Thymus (tissue), 11 donors: ENCODE measurements around the gene CPT1A. TPM values are rescaled to one million over a fixed set of nuclear protein-coding genes. Genes with fewer than 3 reads are reported as not detected.

ENCODE experiments used
- DNase-seq, 9 donors: peaks; one replicate each; pipeline ENCODE4 v3.0.0-alpha.2; 2013; ENCODE audit warnings: low spot score in 9 of 9, low read depth in 6 of 9, missing footprints in 1 of 9
- H3K27ac ChIP-seq, 2 donors: one replicate each; pipeline ENCODE4 v1.5.1; 2013; ENCODE audit warnings: control low read depth in 1 of 2, low read depth in 1 of 2, low read length in 1 of 2, mild to moderate bottlenecking in 1 of 2, moderate library complexity in 1 of 2
- H3K27me3 ChIP-seq, 2 donors: one replicate each; pipeline ENCODE4 v1.5.1; 2013; ENCODE audit warnings: low read length in 1 of 2; ENCODE audit not compliant: control insufficient read depth in 2 of 2, insufficient read depth in 1 of 2
- H3K36me3 ChIP-seq, 2 donors: one replicate each; pipeline ENCODE4 v1.5.1; 2013; ENCODE audit warnings: low read length in 1 of 2, mild to moderate bottlenecking in 1 of 2, moderate library complexity in 1 of 2; ENCODE audit not compliant: control insufficient read depth in 2 of 2, insufficient read depth in 2 of 2
- H3K4me1 ChIP-seq, 2 donors: one replicate each; pipeline ENCODE4 v1.5.1; 2013; ENCODE audit warnings: low read length in 2 of 2; ENCODE audit not compliant: control insufficient read depth in 2 of 2, insufficient read depth in 2 of 2
- H3K4me3 ChIP-seq, 2 donors: one replicate each; pipeline ENCODE4 v1.5.1; 2013; ENCODE audit warnings: low read length in 2 of 2, control low read depth in 1 of 2, mild to moderate bottlenecking in 1 of 2
- H3K9me3 ChIP-seq, 2 donors: one replicate each; pipeline ENCODE4 v1.5.1; 2013; ENCODE audit warnings: low read length in 1 of 2, mild to moderate bottlenecking in 1 of 2; ENCODE audit not compliant: control insufficient read depth in 2 of 2, insufficient read depth in 1 of 2
- WGBS: extraction: QIAGEN DNeasy Blood & Tissue Kit; methylation state at CpG from one replicate; pipeline ENCODE4 v1.1.7; 2013; 5-methylcytosine and 5-hydroxymethylcytosine counted together
- polyA plus RNA-seq: library from polyadenylated mRNA; stranded (reverse); fragments of 200-250 nt; gene quantifications from one replicate; pipeline ENCODE4 v1.2.3, GENCODE V29; 2013
- total RNA-seq: library from RNA; stranded (reverse); fragments of 120-200 nt; gene quantifications from one replicate; pipeline ENCODE4 v1.2.4, GENCODE V29; 2013
- donor health status: healthy.

CPT1A gene
- total and polyA plus RNA-seq, 2 donors = 7.1 to 19.0 TPM

GRCh38 chr11:68778205-68778604 lies 63.5 kb downstream of the CPT1A start:
- 97% methylated on average over 7 of the region's 7 CpGs for WGBS
- no peak overlapping the region for H3K27ac ChIP-seq
- no peak for DNase-seq
- no peaks in the 10 kb centered on the region for H3K4me1 ChIP-seq
- no peaks in the 10 kb centered on the region for H3K9me3 ChIP-seq
- H3K36me3 ChIP-seq = peaks cover 18 to 34% of the 10 kb centered on the region in 2 donors
- no peak overlapping the region for H3K4me3 ChIP-seq
- no peaks in the 10 kb centered on the region for H3K27me3 ChIP-seq

DNA sequence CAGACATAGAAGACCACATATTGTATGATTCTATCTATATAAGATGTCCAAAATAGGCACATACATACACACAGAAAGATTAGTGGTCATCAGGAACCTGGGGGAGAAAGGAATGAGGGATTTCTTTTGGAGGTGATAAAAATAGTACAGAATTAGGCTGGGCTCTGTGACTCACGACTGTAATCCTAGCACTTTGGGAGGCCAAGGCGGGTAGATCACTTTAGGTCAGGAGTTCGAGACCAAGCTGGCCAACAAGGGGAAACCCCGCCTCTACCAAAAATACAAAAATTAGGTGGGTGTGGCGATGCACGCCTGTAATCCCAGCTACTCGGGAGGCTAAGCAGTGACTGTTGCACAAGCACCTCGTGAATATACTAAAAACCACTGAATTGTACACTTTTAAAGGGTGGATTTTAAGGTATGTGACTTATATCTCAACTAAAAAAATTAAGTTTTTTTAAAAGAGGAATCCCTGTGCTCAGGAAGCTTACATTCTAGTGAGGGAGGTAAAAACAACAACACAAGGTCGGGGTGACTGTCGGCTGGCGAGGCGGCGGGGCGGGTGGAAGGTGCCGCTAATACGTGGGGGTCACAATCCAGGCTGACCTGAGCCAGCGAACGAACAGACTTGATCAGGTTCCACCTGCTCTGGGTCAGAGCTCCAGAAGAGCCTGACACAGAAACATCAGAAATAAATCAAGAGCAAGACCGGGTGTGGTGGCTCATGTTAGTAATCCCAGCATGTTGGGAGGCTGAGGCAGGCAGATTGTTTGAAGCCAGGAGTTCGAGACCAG lies 65.1 kb downstream of the CPT1A start:
- WGBS = 92% methylated on average over 20 of the region's 20 CpGs
- DNase-seq = no peak

GRCh38 chr11:68775951-68776388 lies 65.7 kb downstream of the CPT1A start:
- no peak overlapping the region for H3K4me3 ChIP-seq
- no peak overlapping the region for H3K27ac ChIP-seq
- DNase-seq = no peak
- H3K4me1 ChIP-seq = no peaks in the 10 kb centered on the region
- H3K36me3 ChIP-seq = peaks cover 16 to 35% of the 10 kb centered on the region in 2 donors
- WGBS = 98% methylated on average over 4 of the region's 4 CpGs
- no peaks in the 10 kb centered on the region for H3K27me3 ChIP-seq
- H3K9me3 ChIP-seq = no peaks in the 10 kb centered on the region

More for the DNA sequence above, 65.1 kb downstream of the CPT1A start:
- Histone ChIP-seq H3K4me3 (no peak overlapping the region), H3K36me3 (peaks cover 18 to 38% of the 10 kb centered on the region in 2 donors), H3K9me3 (no peaks in the 10 kb centered on the region), H3K27me3 (no peaks in the 10 kb centered on the region), H3K4me1 (no peaks in the 10 kb centered on the region), H3K27ac (no peak overlapping the region)

GRCh38 chr11:68774194-68774585 lies 67.5 kb downstream of the CPT1A start:
- Histone ChIP-seq H3K9me3 (no peaks in the 10 kb centered on the region), H3K4me1 (no peaks in the 10 kb centered on the region), H3K27me3 (no peaks in the 10 kb centered on the region), H3K36me3 (peaks cover 8 to 40% of the 10 kb centered on the region in 2 donors), H3K27ac (no peak overlapping the region), H3K4me3 (no peak overlapping the region)
- DNase-seq = no peak
- WGBS = 97% methylated on average over 9 of the region's 9 CpGs

DNA sequence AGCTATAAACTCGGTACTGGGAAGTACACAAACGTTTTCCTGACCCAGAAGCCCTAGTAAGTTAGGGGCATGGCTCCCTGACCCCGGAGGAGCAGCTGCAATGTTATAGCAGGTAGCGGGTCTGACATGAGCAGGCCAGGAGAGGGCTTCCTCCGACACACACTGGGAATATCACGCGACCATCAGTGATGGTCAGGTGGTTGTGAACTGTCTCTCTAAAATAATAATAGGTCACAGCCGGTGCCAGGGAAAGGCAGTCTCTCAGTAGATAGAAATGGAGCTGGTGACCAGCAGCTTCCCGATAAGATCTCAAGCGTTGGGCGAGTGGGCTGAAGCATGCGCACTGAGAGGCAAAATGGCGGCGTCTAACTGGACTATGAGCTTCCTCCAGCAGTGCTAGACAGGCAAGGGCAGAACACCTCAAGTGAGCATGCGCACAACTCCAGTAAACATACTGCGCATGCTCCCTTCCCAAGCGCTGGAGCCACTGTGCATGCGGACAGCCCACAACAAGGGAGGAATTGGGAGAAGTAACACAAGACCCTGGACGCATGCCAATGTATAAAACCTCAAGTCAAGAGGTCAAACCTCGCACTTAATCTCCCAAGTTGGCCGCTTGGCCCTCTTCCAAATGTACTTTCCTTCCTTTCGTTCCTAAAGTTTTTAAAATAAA lies 68.1 kb downstream of the CPT1A start:
- Histone ChIP-seq H3K27me3 (no peaks in the 10 kb centered on the region), H3K27ac (no peak overlapping the region), H3K4me1 (no peaks in the 10 kb centered on the region), H3K9me3 (no peaks in the 10 kb centered on the region), H3K36me3 (peaks cover 8 to 40% of the 10 kb centered on the region in 2 donors), H3K4me3 (no peak overlapping the region)
- no peak for DNase-seq
- 96% methylated on average over 22 of the region's 22 CpGs for WGBS

DNA sequence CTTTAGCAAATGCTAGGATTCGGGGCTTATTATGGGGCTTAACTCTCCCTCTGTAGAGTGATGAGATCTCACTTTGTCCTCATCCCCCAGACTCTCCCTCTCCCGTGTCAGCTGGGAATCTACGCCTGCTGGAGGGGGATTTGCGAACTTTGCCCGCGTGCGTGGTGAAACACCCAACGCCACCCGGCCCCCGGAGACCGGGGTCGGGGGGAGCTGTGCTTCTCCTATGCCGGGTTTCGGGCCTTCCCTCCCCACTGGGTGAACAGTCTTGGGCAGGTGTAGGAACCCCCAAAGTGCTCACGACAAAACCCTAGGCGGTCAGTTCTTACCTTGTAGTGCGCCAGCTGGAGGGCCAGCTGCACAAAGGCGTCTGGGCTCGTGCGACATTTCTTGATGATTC lies 68.8 kb downstream of the CPT1A start:
- Histone ChIP-seq H3K4me1 (no peaks in the 10 kb centered on the region), H3K36me3 (peaks cover 8 to 44% of the 10 kb centered on the region in 2 donors), H3K4me3 (no peak overlapping the region), H3K9me3 (no peaks in the 10 kb centered on the region), H3K27ac (no peak overlapping the region), H3K27me3 (no peaks in the 10 kb centered on the region)
- WGBS = 99% methylated on average over 20 of the region's 20 CpGs
- DNase-seq = no peak

DNA sequence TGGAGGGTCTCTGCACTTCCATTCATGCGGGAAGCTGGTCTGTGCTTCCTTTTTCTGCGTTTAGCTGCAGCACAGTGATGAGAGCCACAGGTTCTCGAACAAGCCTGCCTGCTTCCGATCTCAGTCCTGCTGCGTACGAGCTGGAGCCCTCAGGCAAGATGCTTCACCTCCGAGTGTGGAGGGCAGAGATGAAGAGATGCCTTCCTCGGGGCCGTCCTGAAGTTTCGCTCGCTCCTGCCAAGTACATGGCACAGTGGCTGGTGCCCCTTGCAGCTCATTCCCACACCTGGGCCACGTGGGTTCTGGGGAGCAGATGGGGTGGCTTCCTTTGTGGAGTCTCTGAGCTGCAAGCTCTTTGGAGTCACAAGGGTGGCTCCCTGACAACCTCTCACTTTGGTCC lies 70.9 kb downstream of the CPT1A start:
- Histone ChIP-seq H3K4me3 (no peak overlapping the region), H3K27me3 (no peaks in the 10 kb centered on the region), H3K27ac (no peak overlapping the region), H3K9me3 (no peaks in the 10 kb centered on the region), H3K4me1 (no peaks in the 10 kb centered on the region), H3K36me3 (peaks cover 8 to 46% of the 10 kb centered on the region in 2 donors)
- WGBS = 91% methylated on average over 12 of the region's 12 CpGs
- no peak for DNase-seq

DNA sequence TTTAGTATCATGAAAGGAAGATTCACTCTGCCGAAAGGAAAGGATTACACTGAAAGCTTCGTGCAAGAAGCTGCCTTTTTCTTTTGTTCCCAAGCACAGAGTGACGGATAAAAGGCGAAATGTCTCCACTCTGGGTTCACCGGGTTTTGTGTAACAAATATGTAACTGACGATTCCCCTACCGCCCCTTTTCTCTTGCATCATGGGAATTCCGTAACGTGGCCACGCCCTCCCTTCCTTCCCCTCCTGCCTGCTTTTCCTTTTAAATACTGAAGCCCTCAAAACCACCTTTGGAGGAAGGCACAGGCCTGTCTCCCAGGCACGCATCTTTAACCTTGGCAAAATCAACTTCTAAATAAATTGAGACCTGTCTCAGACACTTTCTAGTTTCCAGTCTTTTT lies 74.0 kb downstream of the CPT1A start:
- 93% methylated on average over 11 of the region's 11 CpGs for WGBS
- Histone ChIP-seq H3K4me1 (no peaks in the 10 kb centered on the region), H3K27ac (no peak overlapping the region), H3K36me3 (peaks cover 0 to 27% of the 10 kb centered on the region in 2 donors), H3K9me3 (no peaks in the 10 kb centered on the region), H3K4me3 (no peak overlapping the region), H3K27me3 (no peaks in the 10 kb centered on the region)
- no peak for DNase-seq

GRCh38 chr11:68766786-68767185 lies 74.9 kb downstream of the CPT1A start:
- H3K4me3 ChIP-seq = no peak overlapping the region
- H3K36me3 ChIP-seq = peaks cover 0 to 21% of the 10 kb centered on the region in 2 donors
- DNase-seq = no peak
- WGBS = 98% methylated on average over 8 of the region's 8 CpGs
- no peak overlapping the region for H3K27ac ChIP-seq
- no peaks in the 10 kb centered on the region for H3K9me3 ChIP-seq
- H3K27me3 ChIP-seq = no peaks in the 10 kb centered on the region
- no peaks in the 10 kb centered on the region for H3K4me1 ChIP-seq
